Karpas-422 (cell line): Measurements from ENCODE around the gene CARD11. TPM values are rescaled to one million over a fixed set of nuclear protein-coding genes. Genes with fewer than 3 reads are reported as not detected.

ENCODE experiments used
- DNase-seq: peaks from one replicate; pipeline ENCODE4 v3.0.0-alpha.2; 2015
- H2AFZ ChIP-seq: fragments of 200-600 bp; sonication (generic); 2 replicates; pipeline ENCODE4 v1.6.1; 2014; ENCODE audit warnings: antibody characterized with exemption, low read length, mixed read lengths
- H3K27ac ChIP-seq: fragments of 200-600 bp; sonication (generic); 2 replicates; pipeline ENCODE4 v1.5.1; 2014; ENCODE audit warnings: mild to moderate bottlenecking, low read length, moderate library complexity
- H3K27me3 ChIP-seq: fragments of 200-600 bp; sonication (generic); 2 replicates; pipeline ENCODE4 v1.6.1; 2014; ENCODE audit warnings: low read length, mixed read lengths
- H3K36me3 ChIP-seq: fragments of 200-600 bp; sonication (generic); 2 replicates; pipeline ENCODE4 v1.6.1; 2014; ENCODE audit warnings: low read length, mixed read lengths; ENCODE audit not compliant: insufficient read depth
- H3K4me1 ChIP-seq: fragments of 200-600 bp; sonication (generic); 2 replicates; pipeline ENCODE4 v1.6.1; 2014; ENCODE audit warnings: mild to moderate bottlenecking, low read length, mixed read lengths
- H3K4me2 ChIP-seq: fragments of 200-600 bp; sonication (generic); 2 replicates; pipeline ENCODE4 v1.6.1; 2014; ENCODE audit warnings: low read length, low read depth, mild to moderate bottlenecking; ENCODE audit not compliant: poor library complexity, severe bottlenecking
- H3K4me3 ChIP-seq: fragments of 200-600 bp; sonication (generic); 2 replicates; pipeline ENCODE4 v1.5.1; 2014; ENCODE audit warnings: mild to moderate bottlenecking, antibody characterized with exemption, low read length, mixed read lengths
- H3K79me2 ChIP-seq: fragments of 200-600 bp; sonication (generic); 2 replicates; pipeline ENCODE4 v1.6.1; 2014; ENCODE audit warnings: mild to moderate bottlenecking, low read length, mixed read lengths
- H3K9ac ChIP-seq: fragments of 200-600 bp; sonication (generic); 2 replicates; pipeline ENCODE4 v1.6.0; 2014; ENCODE audit warnings: low read length
- H3K9me2 ChIP-seq: fragments of 200-600 bp; sonication (generic), shearing (Covaris generic); replicated peaks from 2 replicates; pipeline ENCODE4 v1.6.0; 2014; ENCODE audit warnings: mild to moderate bottlenecking, low read length, moderate library complexity; ENCODE audit not compliant: insufficient read depth
- H3K9me3 ChIP-seq: fragments of 300-700, 200-600 bp; sonication (generic); 2 replicates; pipeline ENCODE4 v1.6.1; 2014; ENCODE audit warnings: low read length, mixed read lengths
- H4K20me1 ChIP-seq: fragments of 200-600 bp; sonication (generic); 2 replicates; pipeline ENCODE4 v1.6.1; 2014; ENCODE audit warnings: mild to moderate bottlenecking, antibody characterized with exemption, low read length, low read depth; ENCODE audit not compliant: insufficient read depth
- total RNA-seq: library from RNA; depleted of rRNA; stranded (reverse); fragments of >200 nt; shearing (Covaris generic); gene quantifications from 2 replicates; pipeline ENCODE4 v1.2.3, GENCODE V29; 2014; ENCODE audit warnings: low replicate concordance

CARD11 gene
- total RNA-seq, 1 experiment from 2014 or later = 38.5 TPM

- no peak overlapping the region for H3K27ac ChIP-seq
- no peak overlapping the region for H3K4me3 ChIP-seq
- peaks cover 17% of the 10 kb centered on the region for H3K4me1 ChIP-seq
- H4K20me1 ChIP-seq = no peaks in the 10 kb centered on the region
- H3K36me3 ChIP-seq = peaks cover 20% of the 10 kb centered on the region
- no peak for DNase-seq
- H3K27me3 ChIP-seq = no peaks in the 10 kb centered on the region
- no peak overlapping the region for H2AFZ ChIP-seq
- no peaks in the 10 kb centered on the region for H3K9me3 ChIP-seq
- H3K4me2 ChIP-seq = no peak overlapping the region
- H3K9ac ChIP-seq = no peak overlapping the region
- H3K79me2 ChIP-seq = no peaks in the 10 kb centered on the region
- no peaks in the 10 kb centered on the region for H3K9me2 ChIP-seq
These were observed 90.6 kb downstream of the CARD11 start for GRCh38 chr7:2953099-2953498.

GRCh38 chr7:2952316-2952715 is 91.4 kb downstream of the CARD11 start:
- no peaks in the 10 kb centered on the region for H3K79me2 ChIP-seq
- peaks cover 20% of the 10 kb centered on the region for H3K36me3 ChIP-seq

GRCh38 chr7:2950578-2950977 is 93.1 kb downstream of the CARD11 start:
- Histone ChIP-seq H3K79me2 (no peaks in the 10 kb centered on the region), H3K9me3 (no peaks in the 10 kb centered on the region), H3K4me2 (no peak overlapping the region), H3K36me3 (peaks cover 19% of the 10 kb centered on the region), H4K20me1 (no peaks in the 10 kb centered on the region), H3K4me3 (no peak overlapping the region), H3K27me3 (no peaks in the 10 kb centered on the region), H3K4me1 (peaks cover 17% of the 10 kb centered on the region), H3K9ac (no peak overlapping the region), H3K9me2 (no peaks in the 10 kb centered on the region), H3K27ac (peak overlapping the region; percentile 14; the same call in 1 of the 2 replicates), H2AFZ (no peak overlapping the region)
- DNase-seq = no peak

More at GRCh38 chr7:2952316-2952715, 91.4 kb downstream of the CARD11 start:
- Histone ChIP-seq H3K4me1 (peaks cover 17% of the 10 kb centered on the region), H3K4me2 (no peak overlapping the region), H3K27me3 (no peaks in the 10 kb centered on the region), H4K20me1 (no peaks in the 10 kb centered on the region), H3K9me3 (no peaks in the 10 kb centered on the region), H3K9me2 (no peaks in the 10 kb centered on the region), H3K27ac (no peak overlapping the region), H2AFZ (no peak overlapping the region), H3K9ac (no peak overlapping the region), H3K4me3 (no peak overlapping the region)
- DNase-seq = no peak

- Histone ChIP-seq H3K9me3 (no peaks in the 10 kb centered on the region), H4K20me1 (no peaks in the 10 kb centered on the region), H3K4me1 (peaks cover 22% of the 10 kb centered on the region), H3K27me3 (no peaks in the 10 kb centered on the region), H3K9me2 (no peaks in the 10 kb centered on the region), H2AFZ (no peak overlapping the region), H3K27ac (no peak overlapping the region), H3K4me2 (no peak overlapping the region), H3K4me3 (no peak overlapping the region), H3K9ac (no peak overlapping the region), H3K36me3 (peaks cover 13% of the 10 kb centered on the region), H3K79me2 (no peaks in the 10 kb centered on the region)
- no peak for DNase-seq
These were observed 94.9 kb downstream of the CARD11 start for GRCh38 chr7:2948749-2949148.

GRCh38 chr7:2947058-2947780 is 96.4 kb downstream of the CARD11 start:
- Histone ChIP-seq H3K4me3 (no peak overlapping the region), H3K4me2 (no peak overlapping the region), H2AFZ (no peak overlapping the region), H3K4me1 (peaks cover 22% of the 10 kb centered on the region), H3K9me2 (no peaks in the 10 kb centered on the region), H3K36me3 (peaks cover 4% of the 10 kb centered on the region; the same call in 1 of the 2 replicates), H3K9ac (no peak overlapping the region), H3K27ac (no peak overlapping the region), H3K27me3 (no peaks in the 10 kb centered on the region), H3K9me3 (no peaks in the 10 kb centered on the region), H3K79me2 (no peaks in the 10 kb centered on the region), H4K20me1 (no peaks in the 10 kb centered on the region)
- no peak for DNase-seq

GRCh38 chr7:2945171-2945570 is 98.5 kb downstream of the CARD11 start:
- no peak overlapping the region for H3K9ac ChIP-seq
- H3K4me1 ChIP-seq = peaks cover 20% of the 10 kb centered on the region
- no peaks in the 10 kb centered on the region for H3K9me3 ChIP-seq
- H3K27me3 ChIP-seq = no peaks in the 10 kb centered on the region
- H3K9me2 ChIP-seq = no peaks in the 10 kb centered on the region
- no peak overlapping the region for H3K4me3 ChIP-seq
- H3K36me3 ChIP-seq = peaks cover 4% of the 10 kb centered on the region; the same call in 1 of the 2 replicates
- H3K27ac ChIP-seq = no peak overlapping the region
- H3K4me2 ChIP-seq = no peak overlapping the region
- no peak overlapping the region for H2AFZ ChIP-seq
- no peaks in the 10 kb centered on the region for H3K79me2 ChIP-seq
- DNase-seq = no peak
- H4K20me1 ChIP-seq = no peaks in the 10 kb centered on the region

- Histone ChIP-seq H3K27me3 (no peaks in the 10 kb centered on the region), H4K20me1 (no peaks in the 10 kb centered on the region), H3K36me3 (peaks cover 6% of the 10 kb centered on the region; the same call in 1 of the 2 replicates), H3K9me2 (no peaks in the 10 kb centered on the region), H3K4me1 (peaks cover 18% of the 10 kb centered on the region), H3K4me2 (no peak overlapping the region), H2AFZ (no peak overlapping the region), H3K9ac (no peak overlapping the region), H3K9me3 (no peaks in the 10 kb centered on the region), H3K4me3 (no peak overlapping the region), H3K27ac (no peak overlapping the region), H3K79me2 (no peaks in the 10 kb centered on the region)
- DNase-seq = no peak
These were observed 98.9 kb downstream of the CARD11 start for GRCh38 chr7:2944739-2945138.

- Histone ChIP-seq H4K20me1 (no peaks in the 10 kb centered on the region), H3K36me3 (peaks cover 8% of the 10 kb centered on the region; the same call in 1 of the 2 replicates), H3K27me3 (no peaks in the 10 kb centered on the region), H3K9me3 (no peaks in the 10 kb centered on the region), H3K27ac (no peak overlapping the region), H3K4me3 (no peak overlapping the region), H3K4me1 (peaks cover 11% of the 10 kb centered on the region), H3K9me2 (no peaks in the 10 kb centered on the region), H3K9ac (no peak overlapping the region), H3K4me2 (no peak overlapping the region), H3K79me2 (no peaks in the 10 kb centered on the region), H2AFZ (no peak overlapping the region)
- no peak for DNase-seq
These were observed 99.6 kb downstream of the CARD11 start for GRCh38 chr7:2943851-2944601.
